ENCODE data around the gene ACTL8.

The ACTL8 gene

GRCh38 chr1:17802945-17803344 lies 47.8 kb downstream of the ACTL8 start:
- in situ Hi-C loops (cut with HindIII; ENCODE audit: low pct_unique_long_range_greater_than_20kb, low sequenced_read_pairs), result no loop called here
- no peak for DNase-seq (ENCODE audit: low read depth in 1 of 2, low spot score in 1 of 2)
- TF ChIP-seq JUND (IDR thresholded peaks at IDR 0.05; ENCODE audit: low read depth), result no peak

- no peak for TF ChIP-seq JUND (IDR thresholded peaks at IDR 0.05; ENCODE audit: low read depth)
- DNase-seq (ENCODE audit: low read depth in 1 of 2, low spot score in 1 of 2), result no peak
- in situ Hi-C loops (cut with HindIII; ENCODE audit: low pct_unique_long_range_greater_than_20kb, low sequenced_read_pairs), result no loop called here
These were observed 50.9 kb downstream of the ACTL8 start for GRCh38 chr1:17805869-17806684.

DNA sequence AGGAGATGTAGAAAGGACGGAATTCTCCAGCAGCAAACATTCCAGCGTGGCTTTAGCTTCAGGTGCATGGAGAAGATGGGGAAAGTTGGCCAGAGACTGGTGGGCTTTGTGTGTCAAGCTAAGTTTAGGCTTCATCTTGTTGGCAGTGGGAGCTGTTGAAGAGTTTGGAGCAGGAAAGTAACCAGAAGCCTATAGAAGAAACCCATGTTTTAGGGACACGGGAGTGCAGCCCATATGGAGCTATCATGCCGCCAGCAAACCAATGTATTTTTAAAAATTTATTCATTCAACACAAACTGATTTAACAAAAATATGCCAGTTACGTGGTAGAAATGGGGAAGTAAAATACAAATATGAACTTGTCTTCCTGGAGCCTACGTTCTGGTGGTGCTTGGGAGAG lies 53.7 kb downstream of the ACTL8 start:
- in situ Hi-C loops (cut with HindIII; ENCODE audit: low pct_unique_long_range_greater_than_20kb, low sequenced_read_pairs), result no loop called here
- TF ChIP-seq JUND (IDR thresholded peaks at IDR 0.05; ENCODE audit: low read depth), result no peak
- no peak for DNase-seq (ENCODE audit: low read depth in 1 of 2, low spot score in 1 of 2)

GRCh38 chr1:17810668-17811067 lies 55.5 kb downstream of the ACTL8 start:
- no peak for TF ChIP-seq JUND (IDR thresholded peaks at IDR 0.05; ENCODE audit: low read depth)
- in situ Hi-C loops (cut with HindIII; ENCODE audit: low pct_unique_long_range_greater_than_20kb, low sequenced_read_pairs), result no loop called here

DNA sequence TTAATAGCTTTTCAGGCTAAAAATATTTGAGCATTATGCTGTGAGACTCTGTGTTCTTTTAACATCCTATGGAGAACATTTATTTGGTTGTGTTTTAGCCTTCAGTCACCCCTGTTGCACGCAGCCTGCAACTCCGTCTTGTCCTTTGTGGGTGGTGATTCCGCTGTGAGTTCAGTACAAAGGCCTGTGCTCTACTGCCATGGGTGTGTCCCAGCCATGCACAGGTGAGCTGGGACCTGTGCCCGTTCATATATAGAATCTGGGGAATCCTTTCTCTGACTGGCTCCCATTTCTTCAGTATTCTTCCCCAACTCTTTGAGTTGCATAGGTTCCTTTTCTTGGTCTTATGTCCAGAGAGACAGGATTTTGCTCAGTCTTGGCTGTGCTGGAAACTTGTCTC lies 61.4 kb downstream of the ACTL8 start:
- in situ Hi-C loops (cut with HindIII; ENCODE audit: low pct_unique_long_range_greater_than_20kb, low sequenced_read_pairs), result no loop called here
- TF ChIP-seq JUND (IDR thresholded peaks at IDR 0.05; ENCODE audit: low read depth), result no peak
- DNase-seq (ENCODE audit: low read depth in 1 of 2, low spot score in 1 of 2), result no peak

More at GRCh38 chr1:17810668-17811067, 55.5 kb downstream of the ACTL8 start:
- DNase-seq (ENCODE audit: low read depth in 1 of 2, low spot score in 1 of 2), result no peak

DNA sequence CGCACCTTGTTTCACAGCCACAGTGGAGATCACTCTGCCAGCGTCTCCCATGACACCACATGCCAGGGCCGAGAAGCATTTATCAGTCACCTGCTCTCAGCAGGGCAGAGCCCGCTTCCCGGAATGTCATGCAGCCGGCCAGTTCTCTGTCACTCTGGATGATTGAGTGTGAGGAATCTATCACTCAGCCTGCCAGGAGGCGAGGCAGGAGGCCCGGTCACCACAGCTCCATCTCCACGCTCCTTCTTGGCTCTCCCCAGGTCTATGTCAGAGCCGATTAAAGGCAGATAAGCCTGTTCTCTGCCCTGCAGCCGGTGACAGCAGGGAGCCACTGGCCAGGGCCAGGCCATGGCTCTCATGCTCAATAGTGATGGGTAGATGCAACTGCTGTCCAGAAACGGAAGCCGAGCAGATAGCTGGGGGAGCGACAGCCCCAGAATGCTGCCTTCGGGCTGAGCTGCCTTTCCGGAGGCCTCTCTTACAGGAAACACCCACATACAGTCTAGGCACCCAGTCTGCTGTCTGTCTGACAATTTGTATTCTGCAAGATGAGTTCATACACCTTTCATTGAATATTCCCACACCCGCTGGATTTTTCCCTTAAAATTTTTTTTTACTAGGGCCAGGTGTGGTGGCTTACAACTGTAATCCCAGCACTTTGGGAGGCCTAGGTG lies 64.1 kb downstream of the ACTL8 start:
- TF ChIP-seq JUND (IDR thresholded peaks at IDR 0.05; ENCODE audit: low read depth), result no peak
- in situ Hi-C loops (cut with HindIII; ENCODE audit: low pct_unique_long_range_greater_than_20kb, low sequenced_read_pairs), result no loop called here
- DNase-seq (ENCODE audit: low read depth in 1 of 2, low spot score in 1 of 2), result no peak

- no peak for DNase-seq (ENCODE audit: low read depth in 1 of 2, low spot score in 1 of 2)
- in situ Hi-C loops (cut with HindIII; ENCODE audit: low pct_unique_long_range_greater_than_20kb, low sequenced_read_pairs), result no loop called here
- TF ChIP-seq JUND (IDR thresholded peaks at IDR 0.05; ENCODE audit: low read depth), result no peak
These were observed 65.1 kb downstream of the ACTL8 start for GRCh38 chr1:17820198-17820597.

GRCh38 chr1:17822741-17823426 lies 67.8 kb downstream of the ACTL8 start:
- TF ChIP-seq JUND (IDR thresholded peaks at IDR 0.05; ENCODE audit: low read depth), result no peak
- in situ Hi-C loops (cut with HindIII; ENCODE audit: low pct_unique_long_range_greater_than_20kb, low sequenced_read_pairs), result no loop called here
- DNase-seq (ENCODE audit: low read depth in 1 of 2, low spot score in 1 of 2), result no peak

DNA sequence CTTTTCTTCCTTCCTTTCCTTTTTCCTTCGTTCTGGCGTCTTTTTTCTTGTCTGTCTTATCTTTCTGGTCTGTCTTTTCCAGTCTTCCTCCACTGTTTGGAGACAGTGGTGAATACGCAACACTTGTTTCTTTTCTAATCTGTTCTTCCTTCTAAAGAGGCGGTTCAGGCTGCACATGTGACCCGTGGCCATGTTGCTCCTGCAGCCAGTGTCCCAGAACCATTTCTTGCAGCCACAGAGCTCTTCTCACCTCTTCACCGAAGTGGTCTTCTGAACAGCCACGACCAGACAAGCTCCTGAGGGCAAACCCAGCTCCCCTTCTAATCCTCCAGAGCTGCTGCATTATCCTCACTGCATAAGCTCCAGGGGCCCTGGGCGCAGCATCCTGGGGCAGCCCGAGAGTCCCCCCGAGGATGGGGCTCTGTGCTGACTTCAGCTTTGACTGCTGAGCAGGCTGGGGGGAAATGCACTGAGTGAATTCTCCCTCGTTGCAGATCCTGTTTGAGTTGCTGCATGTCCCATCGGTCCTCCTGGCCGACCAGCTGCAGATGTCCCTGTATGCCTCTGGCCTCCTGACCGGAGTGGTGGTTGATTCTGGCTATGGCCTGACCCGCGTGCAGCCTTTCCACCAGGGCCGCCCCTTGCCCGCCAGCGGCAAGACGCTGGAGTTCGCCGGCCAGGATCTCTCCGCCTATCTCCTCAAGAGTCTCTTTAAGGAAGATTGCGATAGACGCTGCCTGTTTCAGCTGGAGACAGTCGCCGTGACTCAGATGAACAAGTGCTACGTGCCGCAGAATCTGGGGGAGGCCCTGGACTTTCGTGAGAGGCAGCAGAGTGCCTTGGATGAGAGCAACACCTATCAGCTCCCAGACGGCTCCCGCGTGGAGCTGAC lies 70.4 kb downstream of the ACTL8 start:
- in situ Hi-C loops (cut with HindIII; ENCODE audit: low pct_unique_long_range_greater_than_20kb, low sequenced_read_pairs), result no loop called here
- no peak for TF ChIP-seq JUND (IDR thresholded peaks at IDR 0.05; ENCODE audit: low read depth)
- DNase-seq (ENCODE audit: low read depth in 1 of 2, low spot score in 1 of 2), result no peak

GRCh38 chr1:17826165-17826488 lies 71.0 kb downstream of the ACTL8 start:
- no peak for TF ChIP-seq JUND (IDR thresholded peaks at IDR 0.05; ENCODE audit: low read depth)

DNA sequence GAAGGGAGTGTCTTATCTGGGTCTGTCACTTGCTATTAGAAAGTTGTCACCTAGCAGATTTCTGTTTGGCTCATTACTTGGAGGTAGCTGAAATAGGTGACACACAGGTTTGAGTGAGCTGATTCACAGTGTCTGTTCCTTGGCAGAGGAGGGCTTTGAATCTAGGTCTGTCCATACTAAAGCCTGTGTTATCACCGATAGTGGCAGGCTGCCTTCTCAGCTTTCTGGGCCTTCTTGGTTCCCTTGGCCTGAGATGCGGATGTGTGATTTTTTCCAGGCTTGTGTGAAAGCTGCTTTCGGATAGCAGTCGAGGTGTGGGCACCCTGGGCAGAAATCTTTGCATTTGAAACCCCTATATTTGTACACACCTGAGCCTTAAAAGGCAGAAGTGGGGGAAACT lies 73.9 kb downstream of the ACTL8 start:
- no peak for TF ChIP-seq JUND (IDR thresholded peaks at IDR 0.05; ENCODE audit: low read depth)
- in situ Hi-C loops (cut with HindIII; ENCODE audit: low pct_unique_long_range_greater_than_20kb, low sequenced_read_pairs), result no loop called here
- no peak for DNase-seq (ENCODE audit: low read depth in 1 of 2, low spot score in 1 of 2)

More at GRCh38 chr1:17826165-17826488, 71.0 kb downstream of the ACTL8 start:
- peak; percentile 11 to 25 for DNase-seq (ENCODE audit: low read depth in 1 of 2, low spot score in 1 of 2)
- in situ Hi-C loops (cut with HindIII; ENCODE audit: low pct_unique_long_range_greater_than_20kb, low sequenced_read_pairs), result no loop called here

GRCh38 chr1:17829579-17829978 lies 74.4 kb downstream of the ACTL8 start:
- no peak for TF ChIP-seq JUND (IDR thresholded peaks at IDR 0.05; ENCODE audit: low read depth)
- DNase-seq (ENCODE audit: low read depth in 1 of 2, low spot score in 1 of 2), result no peak
- in situ Hi-C loops (cut with HindIII; ENCODE audit: low pct_unique_long_range_greater_than_20kb, low sequenced_read_pairs), result no loop called here

Measured in T47D (cell line).